Left colon (tissue), 2 donors: ENCODE data around the gene MYMK. TPM values are rescaled to one million over a fixed set of nuclear protein-coding genes. Genes with fewer than 3 reads are reported as not detected.
"Not testable (repeated sequence)": the region's sequence is repeated elsewhere in the genome, so short reads cannot be mapped to it uniquely, and the experiment has no call there.

Source experiments
- ATAC-seq: fragments of 200-7000 bp; cut with Tn5 transposase; one replicate; pipeline ENCODE4 v1.9.1; 2020; ENCODE audit warnings: mild to moderate bottlenecking, moderate library complexity
- DNase-seq, 2 donors: peaks; one replicate each; pipeline ENCODE4 v3.0.0-alpha.2; 2020
- intact Hi-C, 2 donors: fragments of 100-400 bp; cut with DNase I in 1 of 2; cut with micrococcal nuclease in 1 of 2; formaldehyde crosslinking; loops; one replicate each; pipeline versions ENCODE4 v1.11.2 to v1.14.0; 2022; cut with DNase I, micrococcal nuclease
- long read RNA-seq: library from polyadenylated mRNA; unstranded; transcript quantifications from one replicate; pipeline ENCODE4 v2.0.0, GENCODE V29; 2021
- total RNA-seq, 2 donors: library from RNA; stranded (reverse); fragmentation: NEBNext Ultra II Directional; extraction: Animal tissue kit (Norgen Biotek cat#: 25700); gene quantifications; one replicate each; pipeline ENCODE4 v1.2.1, GENCODE V29; 2021
- donor health status: DM: no; HTN: no; CAD: no.
- donor health status: DM: yes; HTN: yes; CAD: no.

The MYMK gene, protein sequence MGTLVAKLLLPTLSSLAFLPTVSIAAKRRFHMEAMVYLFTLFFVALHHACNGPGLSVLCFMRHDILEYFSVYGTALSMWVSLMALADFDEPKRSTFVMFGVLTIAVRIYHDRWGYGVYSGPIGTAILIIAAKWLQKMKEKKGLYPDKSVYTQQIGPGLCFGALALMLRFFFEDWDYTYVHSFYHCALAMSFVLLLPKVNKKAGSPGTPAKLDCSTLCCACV
- total RNA-seq = not detected
- long read RNA-seq = 0 reads

DNA sequence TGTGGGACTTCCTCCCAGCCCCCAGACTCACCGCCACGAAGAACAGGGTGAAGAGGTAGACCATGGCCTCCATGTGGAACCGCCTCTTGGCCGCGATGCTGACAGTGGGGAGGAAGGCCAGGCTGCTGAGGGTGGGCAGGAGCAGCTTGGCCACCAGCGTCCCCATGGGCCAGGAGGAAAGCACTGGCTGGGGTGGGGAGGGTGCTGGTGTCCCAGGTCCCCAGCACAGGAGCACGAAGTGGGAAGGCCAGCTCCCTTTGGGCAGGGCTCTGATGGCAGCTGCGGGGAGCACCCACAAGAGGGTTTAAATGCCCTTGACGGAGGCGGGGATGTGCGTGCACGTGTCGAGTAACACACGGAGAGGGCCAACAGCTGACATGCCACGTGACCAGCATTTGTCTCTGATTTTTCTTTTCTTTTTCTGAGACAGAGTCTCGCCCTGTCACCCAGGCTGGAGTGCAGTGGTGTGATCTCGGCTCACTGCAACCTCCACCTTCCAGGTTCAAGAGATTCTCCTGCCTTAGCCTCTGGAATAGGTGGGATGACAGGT lies at the start of gene MYMK:
TSS of gene MYMK (minus strand) at position 281 of the 550 bp plus-strand sequence. CDS start at position 166, 115 bp downstream.
- ATAC-seq (no peak), DNase-seq (no peak)
- intact Hi-C loops = no loop called here

DNA sequence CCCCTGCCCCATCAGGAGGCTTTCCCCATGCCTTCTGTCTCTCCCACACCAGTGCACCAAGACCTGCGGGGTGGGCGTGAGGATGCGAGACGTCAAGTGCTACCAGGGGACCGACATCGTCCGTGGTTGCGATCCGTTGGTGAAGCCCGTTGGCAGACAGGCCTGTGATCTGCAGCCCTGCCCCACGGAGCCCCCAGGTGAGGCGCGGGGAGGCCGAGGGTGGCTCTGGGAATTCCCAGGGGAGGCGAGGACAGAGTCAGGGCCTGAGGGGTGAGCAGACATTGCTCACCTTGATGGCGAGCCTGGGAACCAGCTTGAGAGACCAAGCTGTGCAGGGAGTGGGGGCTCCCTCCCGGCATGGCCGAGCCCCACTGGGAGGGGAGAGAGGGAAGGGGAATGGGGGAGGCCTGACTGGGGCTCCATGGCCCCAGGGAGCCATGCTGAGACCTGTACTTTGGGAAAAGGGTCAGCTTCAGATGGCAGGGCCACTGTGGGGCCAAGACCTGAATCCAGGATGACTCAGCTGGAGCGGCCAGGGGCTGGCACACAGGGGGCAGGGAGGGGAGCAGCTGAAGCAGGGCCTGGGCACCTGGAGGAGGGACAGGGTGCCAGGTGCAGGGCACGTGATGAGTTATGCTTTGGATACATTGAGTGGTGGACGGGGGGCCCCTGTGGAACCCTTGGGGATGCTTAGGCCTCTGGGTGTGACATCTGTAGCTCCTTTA lies 49.2 kb upstream of the MYMK start:
- no peak for ATAC-seq
- intact Hi-C loops = no loop called here

GRCh38 chr9:133572821-133573361 lies 48.1 kb upstream of the MYMK start:
- ATAC-seq = peak; percentile 29

More for the DNA sequence above, 49.2 kb upstream of the MYMK start:
- DNase-seq = no peak

GRCh38 chr9:133571896-133572595 lies 47.3 kb upstream of the MYMK start:
- intact Hi-C loops = no loop called here
- DNase-seq = no peak
- ATAC-seq = no peak

More at GRCh38 chr9:133572821-133573361, 48.1 kb upstream of the MYMK start:
- peak in 1 of 2 donors; percentile 62 for DNase-seq
- intact Hi-C loops = no loop called here

DNA sequence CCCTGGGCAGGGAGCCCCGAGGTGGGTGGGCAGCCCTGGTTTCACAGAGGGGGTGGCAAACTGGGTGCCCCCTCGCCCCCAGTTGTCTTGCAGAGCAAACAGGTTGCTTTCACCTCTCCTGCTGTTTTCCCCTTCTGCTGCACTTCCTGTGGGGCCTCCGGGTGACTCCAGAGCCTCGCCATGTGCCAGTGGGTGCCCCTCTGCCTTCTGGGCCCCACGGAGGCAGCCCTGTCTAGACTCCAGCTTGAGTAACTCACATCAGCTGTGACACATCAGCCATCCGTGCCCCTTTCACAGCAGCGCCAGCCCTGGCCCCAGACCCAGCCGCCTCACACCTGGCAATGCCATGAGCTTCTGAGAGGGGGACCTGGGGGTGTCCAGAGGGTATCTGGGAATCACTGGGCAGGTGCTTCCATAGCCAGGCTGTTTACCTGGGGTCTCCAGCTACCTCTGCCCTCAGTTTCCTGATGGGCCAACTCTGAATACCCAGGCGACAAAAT lies 46.7 kb upstream of the MYMK start:
- DNase-seq = no peak
- intact Hi-C loops = no loop called here
- ATAC-seq = no peak

GRCh38 chr9:133570691-133571080 lies 45.9 kb upstream of the MYMK start:
- DNase-seq = no peak
- intact Hi-C loops = no loop called here

DNA sequence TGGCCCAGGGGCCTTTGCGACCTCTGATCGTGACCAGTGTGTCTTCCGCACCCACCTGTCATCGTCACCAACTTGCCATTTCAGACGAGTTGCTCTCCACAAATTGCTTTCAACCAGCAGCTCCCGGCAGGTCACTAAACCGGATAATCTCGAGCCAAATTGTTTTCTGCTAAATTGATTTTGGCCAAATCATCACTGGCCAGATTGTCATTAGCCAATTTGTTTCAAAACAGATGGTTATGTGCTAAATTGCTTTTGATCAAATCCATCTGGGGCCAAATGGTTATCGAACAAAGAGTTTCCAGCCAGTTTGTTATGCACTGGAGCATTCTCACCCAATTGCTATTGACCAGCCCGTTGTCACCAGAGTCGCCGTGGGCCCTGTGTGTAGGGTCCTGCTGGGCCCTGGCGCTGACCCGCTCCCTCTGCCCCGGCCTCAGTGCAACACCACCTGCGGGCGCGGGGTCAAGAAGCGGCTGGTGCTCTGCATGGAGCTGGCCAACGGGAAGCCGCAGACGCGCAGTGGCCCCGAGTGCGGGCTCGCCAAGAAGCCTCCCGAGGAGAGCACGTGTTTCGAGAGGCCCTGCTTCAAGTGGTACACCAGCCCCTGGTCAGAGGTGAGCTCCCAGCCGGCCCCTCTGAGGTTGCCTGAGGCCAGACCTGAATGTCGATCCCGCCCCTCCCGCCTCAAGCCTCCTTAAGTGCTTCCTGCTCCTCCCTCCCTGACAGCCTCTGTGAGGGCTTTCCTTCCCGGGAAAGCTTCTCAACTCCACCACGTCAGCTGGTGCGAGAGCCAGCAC lies 45.3 kb upstream of the MYMK start:
- ATAC-seq (no peak), DNase-seq (no peak)
- intact Hi-C loops = no loop called here

More at GRCh38 chr9:133570691-133571080, 45.9 kb upstream of the MYMK start:
- no peak for ATAC-seq

GRCh38 chr9:133569121-133569785 lies 44.5 kb upstream of the MYMK start:
- DNase-seq = no peak
- intact Hi-C loops = no loop called here
- ATAC-seq = no peak

- ATAC-seq (no peak), DNase-seq (no peak)
- intact Hi-C loops = no loop called here
These were observed 43.4 kb upstream of the MYMK start for GRCh38 chr9:133568186-133568585.

- no peak for ATAC-seq
- intact Hi-C loops = no loop called here
- DNase-seq = no peak
These were observed 42.1 kb upstream of the MYMK start for GRCh38 chr9:133566817-133567216.

DNA sequence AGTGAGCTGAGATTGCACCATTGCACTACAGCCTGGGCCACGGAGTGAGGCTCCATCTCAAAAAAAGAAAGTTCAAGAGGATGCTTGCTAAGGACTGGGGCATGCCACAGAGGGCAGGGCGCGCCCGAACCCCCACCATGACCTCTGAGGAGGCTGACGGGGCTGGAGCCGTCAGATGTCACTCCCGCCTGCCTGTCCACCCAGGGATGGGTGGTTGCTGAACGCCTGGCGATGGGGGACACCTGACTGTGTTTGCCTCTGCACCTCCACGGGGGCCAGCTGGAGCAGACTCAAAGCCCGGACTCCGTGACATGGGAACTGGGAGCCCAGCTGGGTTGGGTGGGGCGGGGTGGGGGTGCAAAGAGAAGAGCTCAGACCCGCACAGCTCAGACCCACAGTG lies 41.6 kb upstream of the MYMK start:
- DNase-seq (no peak), ATAC-seq (no peak)
- intact Hi-C loops = no loop called here

- DNase-seq (no peak), ATAC-seq (no peak)
- intact Hi-C loops = no loop called here
These were observed 39.8 kb upstream of the MYMK start for GRCh38 chr9:133564451-133565116.

- intact Hi-C loops, DNase-seq, ATAC-seq: not testable (repeated sequence)
These were observed 39.1 kb upstream of the MYMK start for GRCh38 chr9:133563814-133564213.

GRCh38 chr9:133563291-133563796 lies 38.6 kb upstream of the MYMK start:
- ATAC-seq = peak; percentile 93
- intact Hi-C loops = no loop called here
- DNase-seq = peak; percentile 64 to 67

DNA sequence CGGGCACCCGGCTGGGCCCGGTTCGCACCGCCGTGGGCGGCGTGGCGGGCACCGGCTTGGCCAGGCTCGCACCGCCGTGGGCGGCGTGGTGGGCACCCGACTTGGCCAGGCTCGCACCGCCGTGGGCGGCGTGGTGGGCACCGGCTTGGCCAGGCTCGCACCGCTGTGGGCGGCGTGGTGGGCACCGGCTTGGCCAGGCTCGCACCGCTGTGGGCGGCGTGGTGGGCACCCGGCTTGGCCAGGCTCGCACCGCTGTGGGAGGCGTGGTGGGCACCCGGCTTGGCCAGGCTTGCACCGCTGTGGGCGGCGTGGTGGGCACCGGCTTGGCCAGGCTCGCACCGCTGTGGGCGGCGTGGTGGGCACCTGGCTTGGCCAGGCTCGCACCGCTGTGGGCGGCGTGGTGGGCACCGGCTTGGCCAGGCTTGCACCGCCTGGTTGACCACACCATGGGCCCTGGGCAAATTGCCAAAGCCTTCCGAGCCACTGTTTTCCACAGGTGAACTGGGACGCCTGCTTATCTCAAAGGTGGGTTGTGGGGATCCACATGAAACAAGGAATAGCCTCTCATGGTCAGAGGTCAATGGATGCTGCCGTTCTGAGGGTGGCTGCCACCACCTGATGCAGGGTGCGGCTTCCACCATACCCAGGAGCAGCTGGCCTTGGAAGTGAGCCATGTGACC lies 38.0 kb upstream of the MYMK start:
- intact Hi-C loops = no loop called here
- ATAC-seq = no peak
- no peak for DNase-seq

DNA sequence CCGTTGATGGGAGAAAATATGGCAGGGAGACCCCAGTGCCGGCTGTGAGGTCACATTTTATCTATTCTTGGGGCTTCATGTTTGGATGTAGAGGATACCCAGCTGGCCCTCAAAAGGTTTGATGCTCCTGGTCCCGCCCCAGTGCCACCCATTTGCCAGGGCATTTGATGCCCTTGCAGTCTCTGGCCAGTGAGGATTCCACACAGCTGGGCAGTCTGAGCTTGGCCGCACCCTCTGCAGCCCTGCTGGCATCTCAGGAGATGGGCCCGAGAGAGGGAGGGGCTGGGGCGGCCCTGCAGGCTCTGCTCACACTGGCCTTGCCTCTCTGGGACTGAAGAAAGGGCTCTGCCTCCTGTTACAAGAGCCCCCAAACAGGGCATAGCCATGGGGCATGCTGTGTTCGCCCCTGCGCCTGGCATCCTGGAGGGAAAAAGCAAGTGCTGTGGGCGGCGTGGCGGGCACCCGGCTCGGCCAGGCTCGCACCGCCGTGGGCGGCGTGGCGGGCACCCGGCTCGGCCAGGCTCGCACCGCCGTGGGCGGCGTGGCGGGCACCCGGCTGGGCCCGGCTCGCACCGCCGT lies 37.3 kb upstream of the MYMK start:
- intact Hi-C loops = no loop called here
- DNase-seq = no peak
- ATAC-seq = no peak
